AG04450 (cell line): ENCODE results near the gene RFPL1. TPM values are rescaled to one million over a fixed set of nuclear protein-coding genes. Genes with fewer than 3 reads are reported as not detected.

Source experiments
- CTCF ChIA-PET: fragments of 300-600, 350-600 bp; formaldehyde crosslinking; extraction: SDS; loops from one replicate; lab custom pipeline; 2022; ENCODE audit warnings: antibody characterized with exemption, inconsistent platforms; lab: Charles Lee
- POLR2A ChIA-PET: fragments of 350-600 bp; formaldehyde crosslinking; extraction: SDS; loops from one replicate; lab custom pipeline; 2021; ENCODE audit warnings: antibody characterized with exemption, inconsistent platforms; lab: Yijun Ruan, JAX
- DNase-seq: peaks from one replicate; pipeline ENCODE4 v3.0.0-alpha.2; 2011; ENCODE audit warnings: low read depth, low spot score
- H3K27ac ChIP-seq: one replicate; pipeline ENCODE4 v1.5.1; 2012; ENCODE audit warnings: low read depth, low read length, control low read depth
- H3K27me3 ChIP-seq: one replicate; pipeline ENCODE4 v1.6.0; 2012; ENCODE audit warnings: low read length; ENCODE audit not compliant: control insufficient read depth, insufficient read depth
- H3K4me3 ChIP-seq: 2 replicates; pipeline ENCODE4 v1.5.1; 2011; ENCODE audit warnings: mild to moderate bottlenecking, low read depth, low read length, control low read depth
- H3K9me3 ChIP-seq: 2 replicates; pipeline ENCODE4 v1.5.1; 2012; ENCODE audit warnings: low read length; ENCODE audit not compliant: control insufficient read depth, insufficient read depth
- CTCF ChIP-seq: IDR thresholded peaks from 2 replicates; pipeline ENCODE4 v1.5.1; 2011; ENCODE audit warnings: low read depth, low read length, control low read depth, inconsistent platforms
- polyA plus RNA-seq: library from polyadenylated mRNA; depleted of rRNA; stranded (reverse); fragments of >200 nt; gene quantifications from 2 replicates; pipeline ENCODE4 v1.2.3, GENCODE V29; 2011

Gene RFPL1
- polyA plus RNA-seq, 1 experiment = not detected

GRCh38 chr22:29464581-29464980, 26.2 kb downstream of the RFPL1 start:
- Histone ChIP-seq H3K27ac (no peak overlapping the region), H3K4me3 (no peak overlapping the region), H3K9me3 (no peaks in the 10 kb centered on the region), H3K27me3 (peaks cover 17% of the 10 kb centered on the region)
- POLR2A ChIA-PET = no interaction called here
- CTCF ChIA-PET = no interaction called here
- no peak for TF ChIP-seq CTCF
- no peak for DNase-seq

- no peak for DNase-seq
- no peak for TF ChIP-seq CTCF
- ChIA-PET POLR2A (interaction anchor here (0.6 kb wide), 1 partner anchor 17 kb away, joined by 4 read pairs; no protein-coding TSS in a partner anchor), CTCF (no interaction called here)
- Histone ChIP-seq H3K4me3 (no peak overlapping the region), H3K27me3 (peaks cover 34% of the 10 kb centered on the region), H3K27ac (no peak overlapping the region), H3K9me3 (no peaks in the 10 kb centered on the region; the same call in 1 of the 2 replicates)
Observed at GRCh38 chr22:29469755-29470154, 31.4 kb downstream of the RFPL1 start.

- Histone ChIP-seq H3K9me3 (no peaks in the 10 kb centered on the region; the same call in 1 of the 2 replicates), H3K27ac (no peak overlapping the region), H3K4me3 (peak overlapping the region; percentile 31), H3K27me3 (peaks cover 35% of the 10 kb centered on the region)
- POLR2A ChIA-PET = interaction anchor here (0.6 kb wide), 1 partner anchor 17 kb away, joined by 4 read pairs; no protein-coding TSS in a partner anchor
- peak; percentile 74 for TF ChIP-seq CTCF
- no peak for DNase-seq
- CTCF ChIA-PET = interaction anchor here (0.5 to 1.1 kb wide), 8 partner anchors 10 to 1908 kb away, joined by 3 to 5 read pairs (median 3); partner anchors contain the start of gene NEFH
Observed at GRCh38 chr22:29470159-29470855, 31.9 kb downstream of the RFPL1 start.

- Histone ChIP-seq H3K27ac (no peak overlapping the region), H3K9me3 (no peaks in the 10 kb centered on the region; the same call in 1 of the 2 replicates), H3K4me3 (no peak overlapping the region), H3K27me3 (peaks cover 36% of the 10 kb centered on the region)
- ChIA-PET CTCF (interaction anchor here (0.9 to 1.1 kb wide), 2 partner anchors 10 to 80 kb away, joined by 3 read pairs; partner anchors contain the start of gene THOC5), POLR2A (no interaction called here)
- TF ChIP-seq CTCF = no peak
- DNase-seq = no peak
Observed at GRCh38 chr22:29473001-29473400, 34.6 kb downstream of the RFPL1 start.

- Histone ChIP-seq H3K4me3 (no peak overlapping the region), H3K27ac (no peak overlapping the region), H3K9me3 (no peaks in the 10 kb centered on the region; the same call in 1 of the 2 replicates), H3K27me3 (peaks cover 46% of the 10 kb centered on the region)
- no peak for TF ChIP-seq CTCF
- CTCF ChIA-PET = no interaction called here
- DNase-seq = no peak
- POLR2A ChIA-PET = no interaction called here
Observed at GRCh38 chr22:29475550-29475949, 37.2 kb downstream of the RFPL1 start.
